HG03064 (cell line): ENCODE data around the gene PRKAG2.

ENCODE experiments used
- ATAC-seq: cut with Tn5 transposase; IDR thresholded peaks from one replicate; pipeline ENCODE4 v1.9.1; 2021; ENCODE audit warnings: low read depth; ENCODE audit not compliant: unreplicated experiment

The PRKAG2 gene

DNA sequence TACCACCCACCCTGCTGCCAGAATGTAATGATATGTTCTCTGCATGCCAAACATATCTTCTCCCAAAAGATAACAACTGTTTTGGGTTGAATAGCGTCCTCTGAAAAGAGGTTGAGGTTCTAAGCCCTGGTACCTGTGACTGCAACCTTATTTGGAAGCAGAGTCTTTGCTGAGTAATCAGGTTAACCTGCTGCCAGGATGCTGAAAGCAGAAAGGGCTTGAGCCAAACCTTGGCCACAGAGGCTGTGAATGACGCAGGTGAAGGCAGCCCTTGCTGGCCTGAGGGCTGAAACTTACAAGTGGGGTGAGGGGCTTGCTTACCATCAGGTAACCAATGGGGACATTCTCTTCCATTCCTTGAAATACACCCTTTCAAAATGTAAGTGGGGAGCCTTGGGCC is 205.4 kb downstream of the PRKAG2 start:
- ATAC-seq, result no peak

DNA sequence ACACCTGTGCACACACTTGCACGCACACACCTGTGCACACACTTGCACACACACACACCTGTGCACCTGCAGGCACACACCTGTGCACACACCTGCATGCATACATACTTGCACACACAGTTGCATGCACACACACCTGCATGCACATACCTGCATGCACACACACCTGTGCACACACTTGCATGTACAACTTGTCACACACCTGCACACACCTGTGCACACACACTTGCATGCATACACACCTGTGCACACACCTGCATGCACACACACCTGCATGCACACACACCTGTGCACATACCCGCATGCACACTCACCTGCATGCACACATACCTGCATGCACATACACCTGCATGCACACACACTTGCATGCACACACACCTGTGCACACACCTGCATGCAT is 207.2 kb downstream of the PRKAG2 start:
- no peak for ATAC-seq

DNA sequence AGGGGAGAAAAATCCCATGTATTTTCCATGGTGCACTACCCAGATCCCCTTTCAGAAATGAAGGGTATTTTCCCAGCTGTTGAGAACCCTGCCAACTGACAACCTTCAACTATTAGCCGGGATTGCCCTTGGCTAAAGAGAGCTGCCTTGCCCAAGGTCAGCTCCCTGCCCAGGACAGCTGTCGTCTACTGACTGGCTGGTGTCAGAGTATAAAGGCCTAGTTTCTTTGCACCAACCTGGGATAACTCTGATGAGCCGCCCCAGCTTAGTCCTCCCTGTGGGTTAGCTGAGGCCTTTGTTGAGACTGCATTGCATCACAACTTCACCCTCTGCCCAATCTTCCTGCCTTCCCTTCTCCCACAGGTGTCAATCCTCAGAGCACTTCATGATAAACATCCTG is 210.0 kb downstream of the PRKAG2 start:
- no peak for ATAC-seq

DNA sequence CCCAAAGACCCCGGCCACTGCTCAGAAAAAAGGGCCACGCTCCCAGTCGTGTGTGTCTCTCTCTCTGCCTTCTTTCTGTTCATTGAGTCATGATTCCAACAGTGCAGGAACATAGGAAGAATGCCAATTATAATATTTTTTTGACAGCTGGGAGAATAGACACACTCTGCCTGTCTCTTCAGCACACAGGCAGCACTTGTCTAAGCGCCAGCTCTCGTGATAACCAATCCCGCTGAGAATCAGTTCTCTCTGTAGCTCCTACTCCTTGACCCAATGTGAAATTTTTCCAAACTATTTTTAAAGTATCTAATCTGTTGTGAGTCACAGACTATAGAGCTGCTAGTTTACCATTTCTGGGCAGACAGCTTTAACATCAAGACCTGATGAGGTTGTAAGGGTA is 211.5 kb downstream of the PRKAG2 start:
- no peak for ATAC-seq

DNA sequence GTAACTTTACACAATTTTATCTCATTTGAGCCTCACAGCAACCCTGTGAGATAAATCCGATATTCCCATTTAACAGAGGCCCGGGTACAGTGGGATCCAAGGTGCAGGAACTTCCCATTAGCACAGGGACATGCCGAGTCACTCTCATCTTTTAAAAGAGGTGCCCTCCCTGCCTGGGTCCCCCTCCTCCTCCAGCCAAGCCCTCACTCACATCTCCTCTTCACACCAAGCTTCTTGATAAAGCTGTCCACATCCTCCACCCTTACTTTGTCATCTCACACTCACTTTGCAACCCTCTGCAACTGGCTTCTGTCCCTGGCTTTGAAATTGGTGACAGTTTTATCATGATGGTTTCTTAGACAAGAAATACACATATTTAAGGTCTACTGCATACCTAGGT is 212.6 kb downstream of the PRKAG2 start:
- ATAC-seq, result no peak

DNA sequence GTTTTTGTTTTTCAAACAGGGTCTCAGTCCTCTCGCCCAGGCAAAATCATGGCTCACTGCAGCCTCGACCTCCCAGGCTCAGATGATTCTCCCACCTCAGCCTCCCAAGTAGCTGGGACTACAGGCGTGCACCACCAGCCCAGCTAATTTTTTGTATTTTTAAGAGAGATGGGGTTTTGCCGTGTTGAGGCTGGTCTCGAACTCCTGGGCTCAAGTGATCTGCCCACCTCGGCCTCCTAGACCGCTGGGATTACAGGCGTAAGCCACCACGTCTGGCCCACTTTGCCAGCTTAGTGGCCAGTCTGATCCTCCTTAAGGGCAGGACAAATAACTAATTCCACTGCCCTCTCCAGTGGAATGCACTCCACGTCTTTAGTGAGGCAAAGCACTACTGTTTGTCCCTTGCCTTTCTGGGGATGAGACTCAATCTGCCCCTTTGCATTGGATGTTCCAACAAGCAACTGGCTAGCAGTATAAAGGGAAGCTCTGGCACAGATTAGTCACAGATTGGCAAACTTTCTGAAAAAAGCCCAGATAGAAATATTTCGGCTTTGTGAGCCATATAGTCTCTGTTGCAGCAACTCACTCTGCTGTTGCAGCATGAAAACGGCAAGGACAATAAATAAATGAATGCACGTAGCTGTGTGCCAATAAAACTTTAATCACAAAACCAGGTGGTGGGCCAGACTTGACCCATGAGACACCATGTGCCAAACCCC is 213.4 kb downstream of the PRKAG2 start:
- ATAC-seq, result no peak

DNA sequence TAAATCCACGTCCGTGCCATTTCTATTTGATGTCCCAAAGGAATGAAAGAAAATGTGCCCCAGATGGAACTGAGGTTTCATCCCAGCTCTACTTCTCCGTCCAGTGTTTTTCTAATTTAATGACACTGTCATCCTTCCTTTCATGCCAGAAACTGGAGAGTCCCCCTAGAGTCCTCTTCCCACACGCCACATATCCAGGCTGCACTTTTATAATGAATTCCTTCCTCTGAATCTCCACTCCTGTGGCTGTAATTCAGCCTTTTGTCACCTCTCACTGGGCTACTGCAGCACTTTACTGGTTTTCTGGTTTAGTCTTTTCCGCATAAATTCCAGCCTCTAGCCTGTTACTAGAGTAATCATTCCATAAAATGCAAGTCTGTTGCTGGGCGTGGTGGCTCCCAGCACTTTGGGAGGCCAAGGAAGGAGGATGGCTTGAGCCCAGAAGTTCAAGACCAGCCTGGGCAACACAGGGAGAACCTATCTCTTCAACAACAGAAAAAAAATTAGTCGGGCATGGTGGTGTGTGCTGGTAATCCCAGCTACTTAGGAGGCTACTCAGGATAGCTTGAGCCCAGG is 214.6 kb downstream of the PRKAG2 start:
- no peak for ATAC-seq

DNA sequence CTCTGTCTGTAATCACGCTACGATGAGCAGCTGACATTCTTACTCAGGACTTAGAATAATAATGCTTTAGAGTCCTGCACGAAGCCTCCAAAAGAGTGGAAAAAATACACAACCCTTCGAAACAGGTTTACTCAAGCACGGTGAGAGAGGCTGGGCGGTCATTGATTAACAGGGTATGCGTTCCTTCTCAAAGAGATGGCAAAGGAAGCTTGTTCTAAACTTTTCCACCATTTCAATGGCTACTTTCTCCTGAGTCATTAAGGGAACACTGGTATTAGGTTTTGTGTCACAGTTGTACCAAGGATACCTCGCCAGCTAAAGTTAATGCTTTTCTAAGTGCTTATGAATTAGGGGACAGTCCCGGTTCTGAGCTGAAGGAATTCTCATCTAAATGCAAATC is 215.3 kb downstream of the PRKAG2 start:
- ATAC-seq, result no peak

DNA sequence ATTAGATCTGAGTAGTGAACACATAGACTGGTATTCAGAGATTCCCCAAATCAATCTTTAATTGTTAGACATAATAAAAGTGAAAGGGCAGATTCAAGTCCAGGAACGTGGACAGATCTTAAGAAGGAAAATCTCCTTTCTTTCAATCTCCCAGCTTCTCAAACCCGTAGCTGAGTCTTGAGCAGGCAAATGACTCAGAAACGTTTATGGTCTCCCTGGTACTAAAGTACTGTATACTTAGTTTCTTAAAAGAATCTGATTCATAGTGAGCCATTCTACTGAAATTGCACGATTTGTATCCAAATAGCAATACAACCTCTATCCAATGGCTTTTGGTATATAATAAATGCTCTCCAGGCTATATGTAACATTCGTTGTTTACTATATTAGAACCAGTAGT is 216.8 kb downstream of the PRKAG2 start:
- no peak for ATAC-seq

DNA sequence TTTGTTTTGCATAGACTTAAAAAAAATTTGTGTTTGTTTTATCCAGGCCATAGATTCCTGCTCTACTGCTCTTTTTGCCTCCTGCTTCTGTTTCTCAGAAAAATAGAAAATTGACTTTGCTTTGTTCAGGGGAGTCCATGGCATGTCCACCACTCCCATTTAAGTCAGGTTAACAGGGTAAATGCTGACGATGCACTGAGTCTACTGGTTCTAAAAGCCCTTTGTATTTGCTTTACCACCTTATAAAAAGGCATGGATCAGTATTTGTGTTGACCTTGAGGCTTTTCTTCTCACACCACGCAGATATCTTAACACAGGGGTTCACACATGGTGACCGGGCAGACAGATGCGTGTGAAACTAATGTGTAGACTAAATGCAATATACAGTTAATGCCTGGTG is 217.7 kb downstream of the PRKAG2 start:
- ATAC-seq, result no peak

DNA sequence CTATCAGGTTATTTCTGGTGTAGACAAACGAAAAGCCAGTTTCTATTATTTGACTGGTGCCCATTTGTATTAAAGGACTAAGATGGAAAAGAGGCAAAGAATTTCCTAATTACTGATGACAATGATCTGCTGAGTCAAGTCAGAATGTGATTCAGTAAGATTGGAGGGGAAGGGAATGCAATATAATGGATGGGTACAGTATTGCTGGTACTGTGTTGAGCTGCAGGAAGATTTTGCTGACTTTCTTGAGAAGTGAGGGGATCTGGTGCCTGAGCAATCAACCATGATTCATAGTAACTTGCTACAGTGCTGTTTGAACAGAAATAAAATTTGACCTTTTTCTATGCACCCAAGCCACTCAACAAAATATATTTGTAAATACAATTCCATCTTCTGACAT is 218.1 kb downstream of the PRKAG2 start:
- ATAC-seq, result no peak

DNA sequence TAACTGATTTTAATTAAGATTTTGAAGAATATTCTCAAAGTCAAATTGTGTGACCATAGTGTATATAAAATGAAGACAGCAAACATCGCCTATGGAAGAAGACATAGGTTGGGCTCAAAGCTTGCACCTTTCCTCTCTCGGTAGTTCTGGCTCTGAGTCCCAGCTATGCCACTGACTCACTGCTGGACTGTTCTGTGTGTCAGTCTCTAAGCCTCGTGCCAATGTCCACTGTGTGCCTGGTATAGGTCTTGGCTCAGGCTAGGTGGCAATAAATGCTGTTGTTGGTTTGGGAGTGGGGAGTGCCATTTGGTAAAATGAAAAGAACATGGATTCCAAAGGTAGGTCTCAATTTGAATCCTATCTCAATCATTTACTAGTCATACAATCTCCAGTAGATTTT is 219.7 kb downstream of the PRKAG2 start:
- ATAC-seq, result no peak

DNA sequence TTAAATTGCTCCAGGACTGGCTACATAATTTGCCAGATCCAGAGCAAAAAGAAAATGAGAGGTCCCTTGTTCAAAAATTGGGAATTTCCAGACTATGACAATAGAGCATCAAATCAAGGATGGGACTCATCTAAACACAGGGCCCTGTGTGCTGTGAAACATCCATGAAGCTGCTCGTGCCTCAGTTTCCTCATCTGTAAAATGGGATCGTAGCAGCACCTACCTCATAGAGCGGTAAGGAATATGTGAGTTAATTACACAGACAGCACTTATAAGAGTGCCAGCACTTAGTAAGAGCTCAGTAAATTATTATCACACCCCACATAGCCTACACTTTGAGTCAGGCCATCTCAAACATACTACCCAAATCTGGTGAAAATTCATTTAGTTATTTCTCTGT is 221.4 kb downstream of the PRKAG2 start:
- no peak for ATAC-seq

DNA sequence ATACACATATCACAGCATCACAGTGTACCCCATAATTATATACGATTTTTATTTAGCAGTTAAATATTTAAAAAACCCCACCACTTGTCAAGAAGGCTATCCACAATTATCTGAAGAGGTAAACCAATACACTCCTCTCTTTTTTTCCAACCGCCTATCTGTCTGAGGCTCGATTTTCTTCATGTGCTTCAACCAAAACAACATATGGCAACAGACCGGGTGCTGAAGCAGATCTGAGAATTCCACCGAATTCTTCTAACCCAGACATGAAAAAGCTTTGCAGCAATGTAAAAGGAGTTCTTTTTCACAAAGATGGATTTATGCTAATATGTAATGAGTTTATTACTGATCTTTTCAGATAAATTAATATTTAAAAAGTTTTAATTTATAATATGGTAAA is 224.8 kb downstream of the PRKAG2 start:
- ATAC-seq, result no peak

DNA sequence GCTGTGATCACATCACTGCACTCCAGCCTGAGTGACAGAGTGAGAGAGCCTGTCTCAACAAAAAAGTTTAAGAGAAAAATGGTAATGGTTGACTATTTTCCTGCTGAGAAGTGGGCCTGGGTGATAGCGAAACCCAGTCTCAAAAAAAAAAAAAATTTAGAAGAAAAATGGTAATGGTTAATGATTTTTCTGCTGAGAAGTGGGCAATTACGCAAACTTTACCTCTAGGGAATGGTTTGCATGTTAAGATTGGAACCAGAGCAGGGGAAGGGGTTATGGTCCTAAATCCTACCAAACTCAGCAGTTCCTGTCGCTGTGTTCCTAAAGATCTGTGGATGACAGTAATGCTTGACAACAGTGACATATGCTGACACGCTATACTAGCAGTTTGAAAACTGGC is 226.8 kb downstream of the PRKAG2 start:
- ATAC-seq, result no peak

DNA sequence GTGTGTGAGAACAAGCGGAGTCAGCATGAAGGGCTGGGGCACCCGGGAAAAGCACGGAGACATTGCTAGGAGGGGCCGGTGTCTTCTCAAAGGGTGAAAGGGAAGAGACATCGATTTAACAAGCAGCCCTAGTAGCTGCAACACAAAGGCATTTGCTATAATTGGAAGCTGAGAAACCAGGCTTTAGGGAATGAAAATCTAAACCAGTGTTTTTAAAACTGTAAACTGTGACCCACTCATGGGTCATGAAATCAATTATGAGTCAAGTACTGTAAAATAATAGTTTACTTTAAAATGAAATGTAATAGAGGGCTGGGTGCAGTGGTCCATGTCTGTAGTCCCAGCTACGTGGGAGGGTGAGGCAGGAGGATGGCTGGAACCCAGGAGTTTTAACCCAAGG is 228.5 kb downstream of the PRKAG2 start:
- no peak for ATAC-seq

DNA sequence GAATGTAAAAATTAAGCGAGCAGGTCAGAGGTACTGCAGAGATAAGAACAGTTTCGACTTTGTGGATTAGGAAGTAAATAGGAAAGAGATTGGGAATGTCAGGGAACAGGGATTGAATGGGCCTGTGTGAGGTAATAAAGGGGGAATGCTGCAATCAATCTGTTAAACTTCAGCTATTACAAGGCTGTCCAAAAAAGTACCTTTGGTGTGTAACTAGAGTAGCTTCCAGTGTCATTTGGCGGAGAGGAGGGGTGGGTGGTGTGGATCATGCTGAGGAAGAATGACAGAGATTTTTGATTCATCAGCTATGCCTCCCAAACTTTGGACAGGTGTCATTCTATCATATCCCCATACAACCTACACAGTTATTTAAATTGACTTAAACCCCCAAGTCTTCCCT is 229.0 kb downstream of the PRKAG2 start:
- no peak for ATAC-seq

DNA sequence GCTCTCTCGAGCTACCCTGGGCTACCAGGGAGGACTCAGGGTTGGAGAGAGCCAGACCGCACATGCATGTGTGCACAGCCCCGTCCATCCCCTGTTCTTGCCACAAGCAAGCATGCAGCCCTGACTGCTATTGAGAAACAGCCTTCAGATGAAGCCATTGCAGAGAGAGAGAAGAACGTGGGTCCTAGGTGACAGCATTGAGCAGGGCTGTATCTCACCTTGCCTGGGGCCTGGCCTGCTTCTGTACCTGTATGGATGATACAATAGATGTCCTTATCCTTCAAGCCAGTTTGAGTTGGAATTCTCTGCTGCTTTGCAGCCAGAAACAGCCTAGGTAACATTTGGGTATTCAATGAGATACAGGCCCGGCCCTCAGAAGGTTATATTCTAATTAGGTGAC is 229.9 kb downstream of the PRKAG2 start:
- ATAC-seq, result no peak

DNA sequence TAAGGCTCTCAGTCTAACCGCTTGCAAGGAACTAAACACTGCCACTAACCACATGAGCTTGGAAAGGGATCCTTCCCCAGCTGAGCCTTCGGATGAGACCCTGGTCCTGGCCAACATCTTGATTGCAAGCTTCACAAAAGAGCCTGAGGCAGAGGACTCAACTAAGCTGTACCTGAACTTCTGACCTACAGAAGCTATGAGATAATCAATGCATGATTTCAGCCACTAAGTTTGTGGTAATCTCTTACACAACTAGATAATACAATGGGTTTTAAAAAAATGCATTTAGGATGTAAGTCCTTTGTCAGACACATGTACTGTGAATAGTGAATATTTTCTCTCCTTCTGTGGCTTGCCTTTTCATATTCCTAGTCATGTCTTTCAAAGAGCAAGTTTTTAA is 231.6 kb downstream of the PRKAG2 start:
- no peak for ATAC-seq

DNA sequence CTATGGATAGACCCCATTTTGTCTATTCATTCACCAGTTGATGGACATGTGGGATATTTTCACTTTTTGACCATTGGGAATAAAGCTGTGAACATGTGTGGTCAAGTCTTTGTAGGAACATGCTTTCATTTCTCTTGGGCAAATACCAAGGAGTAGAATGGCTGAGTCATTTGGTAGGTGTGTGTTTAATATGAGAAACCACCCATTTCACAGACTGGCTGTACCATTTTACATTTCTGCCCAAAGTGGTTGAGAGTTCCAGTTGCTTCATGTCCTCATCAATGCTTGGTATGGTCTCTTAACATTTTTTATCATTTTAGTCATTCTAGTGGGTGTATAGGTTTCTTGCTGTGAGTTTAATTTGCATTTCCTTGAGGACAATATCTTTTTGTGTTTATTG is 232.4 kb downstream of the PRKAG2 start:
- ATAC-seq, result no peak

DNA sequence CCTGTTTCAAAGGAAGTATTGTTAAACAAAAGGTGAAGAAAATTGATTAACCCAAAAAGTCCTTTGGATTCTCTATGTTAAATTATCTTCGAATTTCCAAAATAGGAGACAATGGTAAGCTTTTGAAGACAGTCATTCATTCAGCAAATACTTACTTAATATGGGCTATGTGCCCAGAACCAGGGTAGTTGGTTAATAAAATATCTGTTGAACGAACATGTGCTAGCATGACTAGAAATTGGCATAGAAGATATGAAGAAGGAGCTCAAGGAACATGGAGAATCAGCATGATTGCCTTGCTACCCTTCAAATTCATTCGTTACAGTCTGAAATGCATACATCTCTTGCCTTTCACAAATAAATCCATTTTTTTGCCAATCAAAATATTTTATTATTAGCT is 234.2 kb downstream of the PRKAG2 start:
- no peak for ATAC-seq

DNA sequence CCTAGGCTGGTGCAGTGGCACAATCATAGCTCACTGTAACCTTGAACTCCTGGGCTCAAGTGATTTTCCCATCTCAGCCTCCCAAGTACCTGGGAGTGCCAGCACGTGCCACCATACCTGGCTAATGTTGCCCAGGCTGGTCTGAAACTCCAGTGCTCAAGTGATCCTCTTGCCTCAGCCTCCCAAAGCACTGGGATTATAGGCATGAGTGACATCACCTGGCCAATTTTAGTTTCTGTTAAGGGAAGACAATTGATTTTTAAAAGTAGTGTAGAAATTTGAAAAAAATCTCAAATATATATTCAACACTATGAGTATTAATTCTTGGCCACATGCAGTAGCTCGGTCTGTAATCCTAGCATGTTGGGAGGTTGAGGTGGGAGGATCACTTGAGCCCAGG is 235.3 kb downstream of the PRKAG2 start:
- no peak for ATAC-seq

DNA sequence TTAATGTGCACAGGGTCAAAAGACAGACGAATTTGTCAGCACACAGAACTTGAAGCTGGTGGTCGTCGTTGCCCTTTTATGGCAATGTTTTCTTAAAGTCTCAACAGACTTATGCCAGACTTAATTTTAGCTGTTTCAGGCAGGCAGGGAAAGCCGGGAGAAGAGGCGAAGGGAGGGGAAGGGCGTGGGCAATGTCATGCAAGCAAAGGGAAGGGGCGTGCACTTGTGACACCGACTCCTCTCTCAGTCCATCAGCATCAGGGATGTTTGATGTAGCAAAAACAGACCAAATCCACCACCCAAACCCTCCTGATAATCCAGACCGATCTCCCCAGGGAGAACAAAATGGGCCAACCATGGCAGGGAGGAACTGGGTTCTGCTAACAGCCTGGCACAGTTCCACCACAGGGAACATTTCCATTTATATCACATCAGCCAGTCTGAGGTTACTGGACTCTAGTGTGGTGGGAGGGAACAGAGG is 239.1 kb downstream of the PRKAG2 start:
- no peak for ATAC-seq
